CD4-positive, CD25-positive, alpha-beta regulatory T cell (primary cell): ENCODE measurements around the gene PKDCC. TPM values are rescaled to one million over a fixed set of nuclear protein-coding genes. Genes with fewer than 3 reads are reported as not detected.
"Not testable (repeated sequence)": the region's sequence is repeated elsewhere in the genome, so short reads cannot be mapped to it uniquely, and the experiment has no call there.

Experiments used
- ATAC-seq, 2 donors: fragments of 150-1000 bp; cut with Tn5 transposase; one replicate each; pipeline ENCODE4 v1.10.0; 2021; ENCODE audit warnings: low read depth in 2 of 2, moderate number of reproducible peaks in 2 of 2, moderate library complexity in 1 of 2
- DNase-seq, 3 donors: peaks; one replicate each; pipeline versions ENCODE4 v3.0.0 to v3.0.0-alpha.2; 2012 to 2022; ENCODE audit warnings: mixed read lengths in 1 of 3
- H3K27ac ChIP-seq: one replicate; pipeline ENCODE4 v1.7.0; 2013; ENCODE audit warnings: mild to moderate bottlenecking, low read length; ENCODE audit not compliant: insufficient read depth, poor library complexity, severe bottlenecking
- H3K27me3 ChIP-seq: one replicate; pipeline ENCODE4 v1.7.0; 2013; ENCODE audit warnings: low read length; ENCODE audit not compliant: control insufficient read depth, insufficient read depth
- H3K36me3 ChIP-seq: one replicate; pipeline ENCODE4 v1.7.0; 2013; ENCODE audit warnings: mild to moderate bottlenecking, low read length, moderate library complexity; ENCODE audit not compliant: control insufficient read depth, insufficient read depth
- H3K4me1 ChIP-seq: 2 replicates; pipeline ENCODE4 v1.7.0; 2013; ENCODE audit warnings: mild to moderate bottlenecking, low read length; ENCODE audit not compliant: insufficient read depth, control insufficient read depth, poor library complexity, severe bottlenecking
- H3K4me3 ChIP-seq: one replicate; pipeline ENCODE4 v1.7.0; 2013; ENCODE audit warnings: low read depth, mild to moderate bottlenecking, low read length, moderate library complexity
- H3K9me3 ChIP-seq, 2 experiments: 1 replicate in 1 of 2; 2 replicates in 1 of 2; pipeline ENCODE4 v1.7.0; 2013; ENCODE audit warnings: low read length in 2 of 2, mild to moderate bottlenecking in 1 of 2, moderate library complexity in 1 of 2; ENCODE audit not compliant: control insufficient read depth in 2 of 2
- H3K27ac Mint-ChIP-seq, 3 donors: one replicate each; pipeline ENCODE4 v1.8.0; 2020 to 2022; ENCODE audit warnings: mild to moderate bottlenecking in 3 of 3, mixed read lengths in 3 of 3, moderate library complexity in 2 of 3
- H3K27me3 Mint-ChIP-seq: one replicate; pipeline ENCODE4 v1.8.0; 2022; ENCODE audit warnings: mild to moderate bottlenecking, mixed read lengths
- H3K36me3 Mint-ChIP-seq: one replicate; pipeline ENCODE4 v1.8.0; 2020; ENCODE audit warnings: mixed read lengths
- H3K4me1 Mint-ChIP-seq, 4 donors: one replicate each; pipeline ENCODE4 v1.8.0; 2020 to 2022; ENCODE audit warnings: mixed read lengths in 4 of 4, mild to moderate bottlenecking in 1 of 4
- H3K4me3 Mint-ChIP-seq, 4 donors: one replicate each; pipeline ENCODE4 v1.8.0; 2020 to 2022; ENCODE audit warnings: mild to moderate bottlenecking in 4 of 4, mixed read lengths in 4 of 4, moderate library complexity in 3 of 4
- H3K9me3 Mint-ChIP-seq, 7 donors: one replicate each; pipeline ENCODE4 v1.8.0; 2020 to 2022; ENCODE audit warnings: mixed read lengths in 7 of 7, mild to moderate bottlenecking in 3 of 7, moderate library complexity in 2 of 7
- polyA plus RNA-seq, 4 donors: library from polyadenylated mRNA; unstranded; fragments of 300-500 nt; fragmentation: Illumina TruSeq; gene quantifications; one replicate each; pipeline ENCODE4 v1.2.3, GENCODE V29; 2021
- total RNA-seq: library from RNA; stranded (reverse); gene quantifications from one replicate; pipeline ENCODE4 v1.2.3, GENCODE V29; 2022

PKDCC gene
- total and polyA plus RNA-seq, 5 donors from 2014 or later = not detected

- Histone ChIP-seq H3K4me1 (no peaks in the 10 kb centered on the region), H3K36me3 (no peaks in the 10 kb centered on the region), H3K27ac (no peak overlapping the region), H3K4me3 (no peak overlapping the region), H3K9me3 (no peaks in the 10 kb centered on the region), H3K27me3 (peaks cover 5% of the 10 kb centered on the region)
- Mint-ChIP-seq H3K9me3 (peaks cover 0 to 2% (median 0%) of the 10 kb centered on the region in 7 donors), H3K27ac (no peak overlapping the region), H3K27me3 (peaks cover 16% of the 10 kb centered on the region), H3K4me1 (no peaks in the 10 kb centered on the region), H3K4me3 (no peak overlapping the region), H3K36me3 (no peaks in the 10 kb centered on the region)
- DNase-seq (no peak), ATAC-seq (no peak)
These were observed 16.7 kb downstream of the PKDCC start for GRCh38 chr2:42064417-42064942.

- not testable (repeated sequence) for H3K36me3 ChIP-seq, ATAC-seq, H3K27ac Mint-ChIP-seq, H3K36me3 Mint-ChIP-seq, H3K9me3 Mint-ChIP-seq, H3K9me3 ChIP-seq, H3K27me3 ChIP-seq, H3K4me3 ChIP-seq, H3K27ac ChIP-seq, DNase-seq, H3K4me1 Mint-ChIP-seq, H3K4me3 Mint-ChIP-seq, H3K4me1 ChIP-seq
- peaks cover 16% of the 10 kb centered on the region for H3K27me3 Mint-ChIP-seq
These were observed 17.9 kb downstream of the PKDCC start for GRCh38 chr2:42065753-42066152.

DNA sequence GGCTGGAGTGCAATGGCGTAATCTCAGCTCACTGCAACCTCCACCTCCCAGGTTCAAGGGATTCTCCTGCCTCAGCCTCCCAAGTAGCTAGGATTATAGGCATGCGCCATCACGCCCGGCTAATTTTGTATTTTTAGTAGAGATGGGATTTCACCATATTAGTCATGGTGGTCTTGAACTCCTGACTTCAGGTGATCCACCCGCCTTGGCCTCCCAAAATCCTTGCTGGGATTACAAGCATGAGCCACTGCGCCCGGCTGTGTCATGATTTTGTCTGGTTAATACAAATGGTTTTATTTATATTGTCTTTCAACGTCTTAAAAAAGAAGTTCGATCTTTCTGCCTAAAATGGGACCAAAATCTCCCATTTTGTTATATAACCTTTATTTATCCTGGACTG, 19.2 kb downstream of the PKDCC start:
- ATAC-seq, H3K27ac Mint-ChIP-seq, H3K36me3 Mint-ChIP-seq, H3K9me3 ChIP-seq, H3K27me3 ChIP-seq, H3K36me3 ChIP-seq, H3K27ac ChIP-seq, H3K4me1 ChIP-seq, DNase-seq, H3K9me3 Mint-ChIP-seq, H3K4me3 ChIP-seq, H3K4me1 Mint-ChIP-seq, H3K4me3 Mint-ChIP-seq: not testable (repeated sequence)
- peaks cover 23% of the 10 kb centered on the region for H3K27me3 Mint-ChIP-seq

DNA sequence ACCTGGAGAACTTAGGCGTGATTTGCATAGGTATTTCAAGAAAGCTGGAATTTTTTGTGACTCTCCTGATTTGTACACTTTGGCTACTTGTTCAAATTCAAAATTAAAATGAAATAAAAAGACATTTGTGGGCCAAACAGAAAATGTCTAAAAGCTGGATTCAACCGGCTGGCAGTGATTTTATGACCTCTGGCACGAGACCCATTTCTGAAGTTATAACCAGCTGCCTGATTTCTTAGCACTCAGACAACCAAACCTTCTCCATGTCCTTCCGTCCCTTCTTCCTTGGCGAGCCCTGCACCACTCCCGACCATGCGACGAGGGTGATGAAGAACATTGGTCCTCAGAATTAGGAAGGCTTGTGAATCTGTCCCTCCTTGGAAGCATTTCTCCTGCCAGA, 19.7 kb downstream of the PKDCC start:
- H3K27me3 Mint-ChIP-seq = peaks cover 24% of the 10 kb centered on the region
- H3K4me3 Mint-ChIP-seq = no peak overlapping the region
- no peak overlapping the region for H3K27ac Mint-ChIP-seq
- no peak for DNase-seq
- Histone ChIP-seq H3K27me3 (peaks cover 9% of the 10 kb centered on the region), H3K36me3 (no peaks in the 10 kb centered on the region), H3K9me3 (no peaks in the 10 kb centered on the region), H3K4me1 (no peaks in the 10 kb centered on the region), H3K27ac (no peak overlapping the region), H3K4me3 (no peak overlapping the region)
- no peak for ATAC-seq
- H3K4me1 Mint-ChIP-seq = no peaks in the 10 kb centered on the region
- no peaks in the 10 kb centered on the region for H3K36me3 Mint-ChIP-seq
- H3K9me3 Mint-ChIP-seq = peaks cover 0 to 2% (median 0%) of the 10 kb centered on the region in 7 donors

DNA sequence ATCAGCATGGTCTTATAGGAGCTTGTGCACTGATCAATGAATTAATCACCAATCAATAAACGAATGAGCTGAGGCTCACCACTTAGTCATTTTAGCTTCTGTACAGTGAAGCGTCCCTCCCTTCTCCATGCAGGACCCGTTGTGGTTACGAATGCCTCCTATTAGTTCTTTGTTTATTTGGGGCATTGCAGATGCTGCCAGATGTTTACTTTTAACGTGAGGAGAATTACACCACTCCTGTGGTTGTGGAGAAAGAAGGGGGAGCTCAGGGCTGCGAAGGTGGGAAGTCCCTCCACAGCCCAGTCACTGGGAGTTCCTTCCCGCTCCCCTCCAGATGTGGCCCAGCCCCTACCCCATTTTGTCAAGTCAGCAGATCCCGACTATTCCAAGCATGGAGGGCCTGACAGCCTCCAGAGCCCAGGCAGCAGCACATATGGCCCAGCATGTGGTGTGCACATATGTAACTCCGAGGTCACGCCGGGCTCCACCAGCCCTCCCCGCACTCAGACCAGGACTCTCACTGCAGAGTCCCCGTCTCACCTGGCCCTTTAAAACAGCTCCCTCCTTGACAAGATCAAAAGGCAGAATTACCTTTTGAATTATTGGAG, 20.9 kb downstream of the PKDCC start:
- H3K4me3 ChIP-seq = no peak overlapping the region
- DNase-seq (no peak), ATAC-seq (no peak)
- H3K27me3 Mint-ChIP-seq = peaks cover 28% of the 10 kb centered on the region
- H3K27ac ChIP-seq = no peak overlapping the region
- no peak overlapping the region for H3K27ac Mint-ChIP-seq
- peaks cover 0 to 2% (median 0%) of the 10 kb centered on the region in 7 donors for H3K9me3 Mint-ChIP-seq
- peaks cover 4% of the 10 kb centered on the region for H3K27me3 ChIP-seq
- no peaks in the 10 kb centered on the region for H3K9me3 ChIP-seq
- no peak overlapping the region for H3K4me3 Mint-ChIP-seq
- H3K4me1 ChIP-seq = no peaks in the 10 kb centered on the region
- H3K36me3 Mint-ChIP-seq = no peaks in the 10 kb centered on the region
- no peaks in the 10 kb centered on the region for H3K36me3 ChIP-seq
- H3K4me1 Mint-ChIP-seq = no peaks in the 10 kb centered on the region

DNA sequence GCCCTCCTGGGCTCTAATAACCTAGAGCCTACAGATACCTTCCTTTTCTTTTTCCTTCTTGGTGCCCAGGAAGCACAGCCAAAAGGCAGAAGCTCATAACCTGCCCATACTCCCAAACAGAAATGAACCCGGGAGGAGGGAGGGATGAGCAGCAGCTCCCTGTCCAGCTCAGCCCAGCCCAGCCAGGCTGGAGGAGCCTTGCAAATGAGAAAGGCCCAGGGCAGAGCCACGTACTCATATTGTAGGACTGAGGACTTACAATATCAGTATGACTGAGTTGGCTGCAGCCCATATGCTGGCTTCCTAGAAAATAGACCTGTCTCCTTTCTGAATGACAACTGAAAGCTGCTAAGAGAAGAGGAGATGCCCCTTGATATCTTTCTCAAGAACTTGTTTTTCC, 21.7 kb downstream of the PKDCC start:
- Histone ChIP-seq H3K27me3 (peaks cover 4% of the 10 kb centered on the region), H3K4me3 (no peak overlapping the region), H3K27ac (no peak overlapping the region), H3K4me1 (no peaks in the 10 kb centered on the region), H3K36me3 (no peaks in the 10 kb centered on the region), H3K9me3 (no peaks in the 10 kb centered on the region)
- Mint-ChIP-seq H3K4me1 (no peaks in the 10 kb centered on the region), H3K4me3 (no peak overlapping the region), H3K36me3 (no peaks in the 10 kb centered on the region), H3K9me3 (peaks cover 0 to 2% (median 0%) of the 10 kb centered on the region in 7 donors), H3K27ac (peak overlapping the region in 1 of 3 donors; percentile 59), H3K27me3 (peaks cover 31% of the 10 kb centered on the region)
- no peak for DNase-seq
- no peak for ATAC-seq

- H3K36me3 ChIP-seq = no peaks in the 10 kb centered on the region
- ATAC-seq (no peak), DNase-seq (no peak)
- H3K9me3 ChIP-seq = no peaks in the 10 kb centered on the region
- no peaks in the 10 kb centered on the region for H3K4me1 Mint-ChIP-seq
- peaks cover 30% of the 10 kb centered on the region for H3K27me3 Mint-ChIP-seq
- H3K4me1 ChIP-seq = no peaks in the 10 kb centered on the region
- H3K4me3 ChIP-seq = no peak overlapping the region
- peaks cover 6% of the 10 kb centered on the region for H3K27me3 ChIP-seq
- H3K4me3 Mint-ChIP-seq = no peak overlapping the region
- no peaks in the 10 kb centered on the region for H3K36me3 Mint-ChIP-seq
- no peaks in the 10 kb centered on the region for H3K9me3 Mint-ChIP-seq
- H3K27ac Mint-ChIP-seq = no peak overlapping the region
- H3K27ac ChIP-seq = no peak overlapping the region
These were observed 24.0 kb downstream of the PKDCC start for GRCh38 chr2:42071791-42072190.
